Muscle layer of colon (tissue), 2 donors: Measurements from ENCODE around the gene PIGQ.

Experiments used
- H3K27ac ChIP-seq: one replicate; pipeline ENCODE4 v1.7.0; 2013; ENCODE audit warnings: low read depth, mild to moderate bottlenecking, low read length, moderate library complexity
- H3K27me3 ChIP-seq, 2 donors: one replicate each; pipeline ENCODE4 v1.7.0; 2013; ENCODE audit warnings: low read length in 2 of 2, mild to moderate bottlenecking in 2 of 2; ENCODE audit not compliant: insufficient read depth in 2 of 2, control insufficient read depth in 1 of 2
- H3K36me3 ChIP-seq: one replicate; pipeline ENCODE4 v1.7.0; 2013; ENCODE audit warnings: mild to moderate bottlenecking, low read length; ENCODE audit not compliant: insufficient read depth
- H3K4me1 ChIP-seq: one replicate; pipeline ENCODE4 v1.7.0; 2013; ENCODE audit warnings: mild to moderate bottlenecking, low read length; ENCODE audit not compliant: insufficient read depth
- H3K4me3 ChIP-seq, 2 donors: one replicate each; pipeline ENCODE4 v1.7.0; 2013; ENCODE audit warnings: low read length in 2 of 2, low read depth in 1 of 2, mild to moderate bottlenecking in 1 of 2, moderate library complexity in 1 of 2
- H3K9ac ChIP-seq: one replicate; pipeline ENCODE4 v1.7.0; 2013; ENCODE audit warnings: low read length
- H3K9me3 ChIP-seq: one replicate; pipeline ENCODE4 v1.7.0; 2013; ENCODE audit warnings: mild to moderate bottlenecking, low read length
- donor health status: abdominal sarcoma.
- donor health status: Adenocarcinoma of cecum.

PIGQ gene

DNA sequence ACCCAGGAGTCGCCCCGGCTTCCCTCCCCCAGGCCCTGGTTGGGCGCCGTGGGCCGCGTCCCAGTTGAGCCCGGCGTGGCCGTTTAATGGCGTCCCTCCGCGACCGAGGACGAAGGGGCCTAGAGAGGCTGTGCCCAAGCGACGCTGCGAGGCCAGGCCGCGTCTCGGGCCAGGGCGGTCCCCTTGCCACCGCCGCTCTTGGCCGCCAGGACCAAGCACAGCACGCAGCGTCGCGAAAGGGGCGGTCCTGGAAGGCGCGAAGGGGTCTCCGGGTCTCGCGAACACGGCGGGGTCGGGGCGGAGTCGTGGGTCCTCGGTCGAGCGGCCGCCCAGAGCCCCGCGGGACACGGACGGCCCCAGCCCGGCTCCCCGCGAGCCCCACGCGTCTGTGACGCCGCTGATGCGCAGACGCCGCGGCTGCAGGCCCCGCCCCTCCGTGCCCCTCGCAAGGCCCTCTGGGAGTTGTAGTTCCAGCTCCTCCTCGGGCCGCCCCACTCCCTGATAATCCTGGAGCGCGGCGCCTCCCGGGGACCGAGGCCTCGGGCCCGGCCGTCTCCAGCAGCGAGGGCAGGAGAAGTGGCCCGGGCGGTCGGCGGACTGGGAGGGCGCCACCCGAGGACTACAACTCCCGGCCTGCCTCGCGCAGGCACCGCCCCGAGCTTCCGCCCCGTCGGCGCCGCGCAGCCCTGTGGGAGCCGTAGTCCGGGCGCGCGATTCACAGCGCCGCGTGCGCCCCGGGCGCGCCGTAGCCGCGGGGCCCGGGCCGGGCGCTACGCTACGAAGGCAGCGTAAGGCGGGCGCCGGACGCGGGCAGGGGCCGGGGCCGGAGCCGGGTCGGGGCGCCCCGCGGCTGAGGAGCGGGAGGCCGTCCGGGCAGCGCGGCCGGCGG lies 42.5 kb upstream of the PIGQ start, which contains the start of gene CAPN15:
Gene CAPN15, plus strand, starts transcription at position 698 of the 889 bp plus-strand sequence. CDS start 19,127 bp downstream, outside the sequence.
- no peaks in the 10 kb centered on the region for H3K27me3 ChIP-seq
- peaks cover 33% of the 10 kb centered on the region for H3K4me1 ChIP-seq

DNA sequence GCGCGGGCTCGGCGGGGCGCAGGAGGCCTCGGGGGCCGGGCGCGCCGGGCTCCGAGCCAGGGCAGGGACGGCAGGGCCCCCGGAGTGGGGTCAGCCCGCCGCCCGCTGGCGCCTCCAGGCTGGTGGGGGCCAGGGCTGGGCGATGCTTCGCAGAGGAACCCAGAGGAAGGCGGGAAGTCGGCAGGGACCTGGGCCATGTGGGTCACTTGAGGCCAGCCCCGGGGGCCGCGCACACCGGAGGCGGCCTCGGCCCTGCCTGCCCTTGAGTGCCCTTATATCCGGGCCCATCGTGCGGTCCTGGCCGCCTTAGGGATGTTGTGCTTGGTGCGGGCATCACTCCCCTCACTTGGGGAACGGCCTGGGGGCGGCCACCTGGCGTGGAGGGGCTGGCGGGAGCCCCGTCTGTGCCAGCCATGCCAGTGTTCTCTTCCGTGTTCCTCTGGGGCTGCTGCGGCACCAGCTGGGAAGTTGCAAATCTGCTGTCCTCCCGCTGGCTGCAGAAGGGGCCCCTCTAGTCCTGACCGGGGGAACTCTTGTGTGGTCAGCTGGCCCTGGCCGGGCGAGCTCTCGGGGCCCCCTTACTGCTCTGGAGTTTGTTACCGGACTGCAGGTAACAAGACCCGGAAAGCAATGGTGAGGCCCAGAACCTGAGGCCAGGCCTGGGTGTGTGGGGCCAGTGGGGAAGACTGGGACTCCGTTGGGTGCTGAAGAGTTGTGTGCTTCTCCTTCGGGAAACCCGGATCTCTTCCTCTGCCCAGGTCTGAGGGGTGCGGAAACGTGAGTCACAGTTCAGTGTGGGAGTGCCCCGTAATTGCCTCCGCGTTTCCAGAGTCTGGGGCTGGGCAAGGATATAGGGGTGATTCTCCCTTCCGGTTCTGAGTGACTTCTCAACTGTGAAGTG lies 41.4 kb upstream of the PIGQ start:
- no peaks in the 10 kb centered on the region for H3K9me3 ChIP-seq
- H3K27ac ChIP-seq = peak overlapping the region; percentile 49
- no peaks in the 10 kb centered on the region for H3K36me3 ChIP-seq
- H3K4me3 ChIP-seq = peak overlapping the region; percentile 71 to 83
- peaks cover 33% of the 10 kb centered on the region for H3K4me1 ChIP-seq
- no peaks in the 10 kb centered on the region for H3K27me3 ChIP-seq
- peak overlapping the region; percentile 49 for H3K9ac ChIP-seq

More for the DNA sequence above, 42.5 kb upstream of the PIGQ start, which contains the start of gene CAPN15:
- H3K4me3 ChIP-seq = peak within 1 kb of the TSS; percentile 83 to 86
- H3K9me3 ChIP-seq = no peaks in the 10 kb centered on the region
- H3K36me3 ChIP-seq = no peaks in the 10 kb centered on the region
- peak within 1 kb of the TSS; percentile 84 for H3K9ac ChIP-seq
- H3K27ac ChIP-seq = peak within 1 kb of the TSS; percentile 90

DNA sequence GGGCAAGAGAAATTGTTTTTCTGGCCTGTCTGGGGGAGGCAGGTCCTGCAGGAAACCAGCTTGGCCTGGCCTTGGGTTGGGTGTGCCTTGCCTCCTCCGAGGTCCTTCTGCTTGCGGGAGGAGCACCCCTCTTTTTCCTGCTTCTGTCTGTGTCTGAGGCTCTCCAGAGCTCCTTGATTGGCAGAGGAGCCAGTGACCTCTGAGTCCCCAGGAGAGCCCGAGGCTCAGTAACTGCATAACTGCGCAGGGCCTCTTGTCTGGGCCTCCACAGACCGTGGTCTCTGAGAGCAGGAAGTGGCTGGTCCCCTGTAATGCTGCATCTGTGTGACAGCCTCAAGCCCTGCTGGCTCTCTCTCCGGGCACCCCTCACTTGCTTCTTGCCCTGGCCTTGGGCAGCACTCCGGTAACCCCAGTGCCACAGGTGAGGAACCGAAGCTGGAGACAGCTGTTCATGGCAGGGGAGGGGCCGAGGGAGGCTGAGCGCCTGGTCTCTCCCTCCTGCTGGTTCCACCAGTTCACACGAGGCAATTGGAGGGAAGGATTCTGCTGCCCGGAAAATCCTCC lies 40.7 kb upstream of the PIGQ start:
- Histone ChIP-seq H3K9ac (peak overlapping the region; percentile 49), H3K4me3 (peak overlapping the region; percentile 71 to 83)

DNA sequence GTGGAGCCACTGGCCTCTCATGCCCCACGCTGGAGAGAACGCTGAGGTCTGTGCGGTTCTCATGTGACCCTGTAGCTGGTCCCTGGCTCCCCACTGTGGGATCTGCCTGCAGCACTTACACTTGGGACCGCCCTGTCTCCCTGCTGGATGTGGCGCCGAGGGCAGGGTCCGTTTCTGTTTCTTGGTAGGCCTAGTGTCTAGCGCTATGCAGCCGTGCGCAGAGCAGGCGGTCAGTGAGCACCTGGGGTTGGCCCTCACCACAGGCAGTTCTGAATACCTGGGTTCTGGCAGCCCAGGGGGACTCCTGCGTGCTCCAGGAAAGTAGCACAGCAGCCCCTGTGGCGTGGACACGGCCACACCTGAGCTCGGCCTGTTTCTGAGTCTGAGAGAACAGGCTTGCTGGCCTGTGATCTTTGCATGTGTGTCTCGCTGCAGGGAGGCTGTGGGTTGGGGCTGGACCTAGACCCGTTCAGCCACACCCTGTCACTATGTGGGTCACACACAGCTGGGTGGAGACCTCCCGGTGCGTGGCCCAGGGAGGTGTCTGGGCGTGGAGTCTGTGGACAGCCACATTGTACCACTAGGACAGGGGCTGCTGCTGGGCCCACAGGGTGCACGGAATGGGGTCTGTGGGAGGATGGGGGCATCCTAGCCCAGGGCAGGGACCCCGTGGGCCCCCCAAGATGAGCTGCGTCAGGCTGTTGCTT lies 39.5 kb upstream of the PIGQ start:
- Histone ChIP-seq H3K4me3 (no peak overlapping the region), H3K9ac (no peak overlapping the region), H3K27ac (no peak overlapping the region), H3K36me3 (no peaks in the 10 kb centered on the region), H3K27me3 (no peaks in the 10 kb centered on the region), H3K9me3 (no peaks in the 10 kb centered on the region), H3K4me1 (peaks cover 31% of the 10 kb centered on the region)

More for the DNA sequence above, 40.7 kb upstream of the PIGQ start:
- H3K9me3 ChIP-seq = no peaks in the 10 kb centered on the region
- no peaks in the 10 kb centered on the region for H3K27me3 ChIP-seq
- peak overlapping the region; percentile 49 for H3K27ac ChIP-seq
- H3K36me3 ChIP-seq = no peaks in the 10 kb centered on the region
- H3K4me1 ChIP-seq = peaks cover 33% of the 10 kb centered on the region

DNA sequence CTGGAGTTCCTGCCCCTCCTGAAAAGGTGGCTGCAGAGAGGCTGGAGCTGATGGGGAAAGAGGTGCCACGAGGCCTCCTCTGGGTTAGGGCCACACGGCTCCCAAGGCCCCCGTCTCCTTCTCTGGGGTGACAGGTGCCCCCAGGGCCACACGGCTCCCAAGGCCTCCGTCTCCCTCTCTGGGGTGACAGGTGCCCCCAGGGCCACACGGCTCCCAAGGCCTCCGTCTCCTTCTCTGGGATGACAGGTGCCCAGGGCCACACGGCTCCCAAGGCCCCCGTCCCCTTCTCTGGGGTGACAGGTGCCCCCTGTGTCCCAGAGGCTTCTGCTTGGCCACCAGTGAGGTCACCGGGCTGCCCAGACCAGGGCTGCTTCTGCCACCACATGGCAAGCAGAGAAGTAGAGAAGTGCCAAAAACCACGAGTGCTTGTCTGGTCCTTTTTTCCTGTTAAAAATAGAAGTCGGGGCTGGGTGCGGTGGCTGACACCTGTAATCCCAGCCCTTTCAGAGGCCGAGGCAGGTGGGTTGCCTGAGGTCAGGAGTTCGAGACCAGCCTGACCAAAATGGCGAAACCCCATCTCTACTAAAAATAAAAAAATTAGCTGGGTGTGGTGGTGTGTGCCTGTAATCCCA lies 38.2 kb upstream of the PIGQ start:
- Histone ChIP-seq H3K36me3 (no peaks in the 10 kb centered on the region), H3K4me1 (peaks cover 18% of the 10 kb centered on the region), H3K27me3 (no peaks in the 10 kb centered on the region), H3K4me3 (no peak overlapping the region), H3K9me3 (no peaks in the 10 kb centered on the region), H3K27ac (no peak overlapping the region), H3K9ac (no peak overlapping the region)

DNA sequence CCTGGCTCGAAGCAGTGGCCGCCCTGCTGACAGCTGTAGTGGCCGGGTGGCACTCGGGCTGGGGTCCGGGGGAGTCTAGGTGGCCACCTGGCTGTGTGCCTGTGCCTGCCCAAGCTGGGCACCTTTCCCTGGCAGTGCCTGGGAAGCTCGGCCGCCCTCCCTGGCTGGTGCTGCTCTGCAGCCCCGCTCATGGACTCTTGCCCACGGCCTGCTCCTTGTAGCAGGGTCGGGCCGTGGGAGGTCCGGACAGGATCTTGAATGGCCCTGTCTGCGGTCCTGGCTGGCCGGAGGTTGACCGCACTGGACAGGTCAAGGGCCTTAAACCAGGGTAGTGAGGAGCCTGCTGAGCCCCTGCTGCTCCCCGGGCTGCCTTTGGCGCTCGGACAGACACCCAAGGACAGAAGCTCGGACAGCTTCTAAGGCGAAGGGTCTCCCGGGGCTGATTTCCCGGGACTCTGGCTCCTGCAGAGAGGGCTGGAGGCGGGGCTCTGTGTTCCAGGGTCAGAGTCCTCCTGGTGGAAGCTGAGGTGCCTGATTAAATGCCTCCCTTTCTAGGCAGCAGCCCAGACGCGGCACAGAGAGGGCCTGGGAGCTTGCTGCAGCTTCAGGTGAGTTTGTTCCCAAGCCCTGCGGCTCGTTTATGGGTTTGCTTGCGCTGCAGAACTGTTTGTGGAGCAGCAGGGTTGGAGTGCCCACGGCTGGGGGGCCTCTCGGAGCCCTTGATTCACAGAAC lies 36.2 kb upstream of the PIGQ start:
- Histone ChIP-seq H3K9me3 (no peaks in the 10 kb centered on the region), H3K9ac (no peak overlapping the region), H3K4me1 (peaks cover 15% of the 10 kb centered on the region), H3K4me3 (no peak overlapping the region), H3K36me3 (no peaks in the 10 kb centered on the region), H3K27ac (no peak overlapping the region), H3K27me3 (no peaks in the 10 kb centered on the region)

DNA sequence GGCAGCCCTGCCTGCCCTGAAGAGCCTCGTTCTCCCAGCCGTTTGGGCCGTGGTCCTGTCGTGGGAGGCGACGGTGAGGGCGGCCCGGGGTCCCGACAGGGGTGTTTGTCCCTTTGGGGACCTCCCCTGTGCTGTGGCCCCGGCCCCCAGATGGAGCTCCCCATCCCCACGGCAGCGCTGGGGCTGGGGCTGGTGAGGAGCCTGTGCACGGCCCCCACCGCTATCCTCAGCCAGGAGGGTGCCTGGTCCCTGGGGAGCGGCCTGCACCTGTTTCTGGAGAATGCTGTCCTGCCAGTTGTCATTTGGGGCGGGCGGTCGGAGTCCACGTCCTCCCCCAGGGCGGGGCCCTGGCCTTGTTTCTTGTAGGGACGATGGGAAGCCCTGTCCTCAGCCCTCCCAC lies 35.6 kb upstream of the PIGQ start:
- Histone ChIP-seq H3K4me3 (no peak overlapping the region), H3K4me1 (peaks cover 9% of the 10 kb centered on the region)

DNA sequence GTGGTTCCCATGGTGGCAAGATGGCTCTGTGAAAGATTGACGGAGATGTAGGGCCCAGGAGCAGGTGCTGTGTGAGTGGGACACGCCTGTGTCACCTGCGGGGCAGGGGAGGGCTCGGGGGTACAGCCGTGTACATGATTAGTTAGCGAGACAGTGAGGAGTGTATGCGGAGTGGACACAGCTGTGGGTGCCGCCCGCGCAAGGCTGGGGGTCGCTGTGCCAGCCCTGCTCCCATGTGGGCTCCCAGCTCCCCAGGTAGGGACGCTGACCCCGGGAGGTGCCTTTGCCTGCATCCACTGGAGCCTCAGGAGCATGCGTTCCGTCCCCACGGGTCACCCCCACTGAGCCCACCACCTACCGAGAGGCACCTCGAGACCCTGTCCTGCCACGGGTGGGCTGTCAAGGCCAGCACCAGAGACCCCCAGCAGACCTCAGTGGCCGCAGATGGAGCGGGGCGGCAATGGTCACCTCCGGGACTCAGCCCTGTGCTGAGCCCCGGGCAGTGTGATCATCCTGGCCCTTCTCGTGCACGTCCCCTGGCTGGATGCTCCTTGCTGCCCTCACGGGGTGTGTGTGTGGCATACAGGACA lies 34.8 kb upstream of the PIGQ start:
- Histone ChIP-seq H3K27me3 (no peaks in the 10 kb centered on the region), H3K27ac (no peak overlapping the region), H3K4me3 (no peak overlapping the region), H3K36me3 (no peaks in the 10 kb centered on the region), H3K9ac (no peak overlapping the region), H3K9me3 (no peaks in the 10 kb centered on the region), H3K4me1 (peaks cover under 1% of the 10 kb centered on the region)

More for the DNA sequence above, 35.6 kb upstream of the PIGQ start:
- Histone ChIP-seq H3K27me3 (no peaks in the 10 kb centered on the region), H3K9ac (no peak overlapping the region), H3K36me3 (no peaks in the 10 kb centered on the region), H3K9me3 (no peaks in the 10 kb centered on the region), H3K27ac (no peak overlapping the region)

DNA sequence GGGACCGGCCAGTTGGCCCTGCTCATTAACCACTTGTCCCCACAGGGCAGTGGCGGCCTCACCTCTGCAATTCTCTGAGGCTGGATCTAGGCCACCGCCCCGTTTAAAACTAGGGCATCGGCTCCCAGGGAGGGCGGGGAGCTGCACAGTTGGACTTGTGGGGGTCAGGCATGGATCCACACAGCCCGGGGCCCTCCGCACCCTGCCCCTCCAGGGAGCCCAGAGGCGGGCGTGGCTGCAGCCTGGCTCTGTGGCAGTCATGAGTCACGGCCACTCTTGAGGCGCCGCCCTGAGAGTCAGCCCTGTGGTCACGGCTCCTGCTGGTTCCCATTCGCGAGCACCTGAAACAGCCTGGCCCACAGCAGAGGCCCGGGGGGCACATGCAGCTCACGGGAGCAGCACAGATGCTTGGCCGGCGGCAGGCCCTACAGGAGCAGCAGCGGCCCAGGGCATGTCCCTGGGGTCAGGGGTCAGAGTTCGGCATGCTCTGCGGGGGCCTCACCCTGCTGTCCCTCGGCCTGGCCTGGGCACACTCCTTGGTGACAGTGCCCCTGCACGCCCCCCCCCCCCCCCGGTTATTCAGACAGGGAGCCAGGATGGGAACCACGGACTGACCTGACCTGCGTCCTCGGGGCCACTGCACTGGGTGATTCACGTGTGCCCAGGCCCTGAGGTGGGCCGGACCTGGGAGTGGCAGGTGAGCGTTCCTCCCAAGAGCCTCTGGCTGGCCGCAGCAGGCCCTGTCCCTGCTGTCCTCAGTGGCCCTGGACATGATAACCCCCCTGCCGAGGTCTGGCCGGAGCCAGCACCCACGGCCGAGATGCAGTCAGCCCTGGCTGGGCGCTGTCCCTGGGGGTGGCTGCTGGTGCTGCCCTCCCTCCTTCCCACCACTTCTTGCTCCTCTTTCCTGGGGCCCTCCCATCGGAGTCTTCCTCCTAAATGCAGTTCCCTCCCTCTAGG lies 34.0 kb upstream of the PIGQ start:
- H3K27ac ChIP-seq = no peak overlapping the region
- H3K4me3 ChIP-seq = no peak overlapping the region
- H3K9ac ChIP-seq = no peak overlapping the region
- H3K4me1 ChIP-seq = no peaks in the 10 kb centered on the region
- no peaks in the 10 kb centered on the region for H3K27me3 ChIP-seq
- no peaks in the 10 kb centered on the region for H3K9me3 ChIP-seq
- no peaks in the 10 kb centered on the region for H3K36me3 ChIP-seq
